ENCODE measurements around the gene TIGIT. TPM values are rescaled to one million over a fixed set of nuclear protein-coding genes. Genes with fewer than 3 reads are reported as not detected.

TIGIT gene
- total and polyA plus RNA-seq, 2 donors (not counting 1 experiment from before 2014, with no cell fraction given): 2.5 to 4.6 TPM

GRCh38 chr3:114356066-114356465, 62.2 kb downstream of the TIGIT start:
- Histone ChIP-seq H3K36me3 (replicated peaks in 1 of 2; ENCODE audit: control extremely low read depth in 1 of 2, control insufficient read depth in 1 of 2, extremely low read depth in 1 of 2, insufficient read depth in 2 of 2, low read length in 1 of 2) (peaks cover 0 to 11% of the 10 kb centered on the region in 2 experiments), H3K4me2 (replicated peaks; ENCODE audit: low read depth, low read length, poor library complexity, severe bottlenecking) (no peak overlapping the region), H2AFZ (ENCODE audit: insufficient read depth, low read depth, low read length, poor library complexity, severe bottlenecking) (no peak overlapping the region), H3K27me3 (replicated peaks in 1 of 4; ENCODE audit: control extremely low read depth in 1 of 4, control insufficient read depth in 3 of 4, insufficient read depth in 4 of 4, low read length in 3 of 4) (no peaks in the 10 kb centered on the region), H3K9me3 (ENCODE audit: control extremely low read depth in 1 of 3, control insufficient read depth in 2 of 3, insufficient read depth in 1 of 3, low read length in 2 of 3) (peaks cover 0 to 9% (median 0%) of the 10 kb centered on the region in 3 donors), H3K4me3 (ENCODE audit: control extremely low read depth in 1 of 5, extremely low read depth in 1 of 5, insufficient read depth in 1 of 5, low read depth in 2 of 5, low read length in 4 of 5) (no peak overlapping the region), H3K79me2 (ENCODE audit: control insufficient read depth, insufficient read depth, low read length) (no peaks in the 10 kb centered on the region), H3K9ac (ENCODE audit: low read length) (no peak overlapping the region), H3K4me1 (ENCODE audit: control insufficient read depth in 2 of 2, insufficient read depth in 2 of 2, low read length in 2 of 2) (no peaks in the 10 kb centered on the region), H3K27ac (ENCODE audit: low read length in 2 of 2) (no peak overlapping the region), H4K20me1 (ENCODE audit: control insufficient read depth, insufficient read depth, low read length, poor library complexity, severe bottlenecking) (no peaks in the 10 kb centered on the region)
- ChIA-PET POLR2A (no interaction called here), CTCF (interaction anchor here (0.6 kb wide), 1 partner anchor 841 kb away, joined by 3 read pairs; the partner anchor contains the start of gene SPICE1)
- ATAC-seq (ENCODE audit: low read depth) (no peak), DNase-seq (no peak)
- 100% methylated on average over 4 of the region's 4 CpGs for WGBS (ENCODE audit: insufficient coverage)
- no peak overlapping the region for H3K27ac Mint-ChIP-seq
- H3K4me1 Mint-ChIP-seq: no peaks in the 10 kb centered on the region
- intact Hi-C loops (cut with micrococcal nuclease): no loop called here
- no peaks in the 10 kb centered on the region for H3K27me3 Mint-ChIP-seq
- TF ChIP-seq CTCF (IDR thresholded peaks at IDR 0.05) (no peak), EZH2 (IDR thresholded peaks at IDR 0.05; ENCODE audit: borderline replicate concordance, insufficient read depth, low read depth, low read length, poor library complexity, severe bottlenecking) (no peak)
- no peak overlapping the region for H3K4me3 Mint-ChIP-seq
- no peaks in the 10 kb centered on the region for H3K9me3 Mint-ChIP-seq (ENCODE audit: insufficient read depth)

DNA sequence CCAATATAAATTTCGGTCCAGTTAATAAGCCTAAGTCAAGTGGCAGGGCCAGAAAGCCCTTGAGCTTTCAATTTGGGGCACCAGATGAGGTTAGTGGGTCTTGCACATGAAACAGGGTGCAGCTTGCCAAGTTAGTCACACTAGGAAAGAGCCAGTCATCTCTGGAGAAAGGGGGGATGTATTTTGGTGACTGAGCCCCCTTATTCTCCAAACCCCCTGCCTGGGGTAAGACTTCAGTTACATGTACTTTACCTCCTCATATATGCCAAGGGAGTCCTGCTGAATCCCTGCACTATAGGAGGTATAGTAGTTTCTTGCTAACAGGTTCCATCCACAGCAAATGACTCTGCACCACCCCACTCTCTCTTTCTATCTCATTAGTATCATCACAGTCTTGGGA, 62.7 kb downstream of the TIGIT start:
- H3K4me2 ChIP-seq (replicated peaks; ENCODE audit: low read depth, low read length, poor library complexity, severe bottlenecking): no peak overlapping the region
- CTCF ChIA-PET: interaction anchor here (0.6 to 0.9 kb wide), 3 partner anchors 16 to 841 kb away, joined by 3 to 4 read pairs (median 3); partner anchors contain the start of gene SPICE1
- no peak for TF ChIP-seq EZH2 (IDR thresholded peaks at IDR 0.05; ENCODE audit: borderline replicate concordance, insufficient read depth, low read depth, low read length, poor library complexity, severe bottlenecking)
- no peak for TF ChIP-seq CTCF (IDR thresholded peaks at IDR 0.05)

More for the DNA sequence above, 62.7 kb downstream of the TIGIT start:
- no peaks in the 10 kb centered on the region for H3K4me1 Mint-ChIP-seq
- Histone ChIP-seq H3K9ac (ENCODE audit: low read length) (no peak overlapping the region), H3K9me3 (ENCODE audit: control extremely low read depth in 1 of 3, control insufficient read depth in 2 of 3, insufficient read depth in 1 of 3, low read length in 2 of 3) (peaks cover 0 to 4% (median 0%) of the 10 kb centered on the region in 3 donors), H4K20me1 (ENCODE audit: control insufficient read depth, insufficient read depth, low read length, poor library complexity, severe bottlenecking) (no peaks in the 10 kb centered on the region), H3K4me1 (ENCODE audit: control insufficient read depth in 2 of 2, insufficient read depth in 2 of 2, low read length in 2 of 2) (no peaks in the 10 kb centered on the region), H2AFZ (ENCODE audit: insufficient read depth, low read depth, low read length, poor library complexity, severe bottlenecking) (no peak overlapping the region), H3K27ac (ENCODE audit: low read length in 2 of 2) (no peak overlapping the region), H3K36me3 (replicated peaks in 1 of 2; ENCODE audit: control extremely low read depth in 1 of 2, control insufficient read depth in 1 of 2, extremely low read depth in 1 of 2, insufficient read depth in 2 of 2, low read length in 1 of 2) (peaks cover 0 to 7% of the 10 kb centered on the region in 2 experiments), H3K4me3 (ENCODE audit: control extremely low read depth in 1 of 5, extremely low read depth in 1 of 5, insufficient read depth in 1 of 5, low read depth in 2 of 5, low read length in 4 of 5) (no peak overlapping the region), H3K79me2 (ENCODE audit: control insufficient read depth, insufficient read depth, low read length) (no peaks in the 10 kb centered on the region), H3K27me3 (replicated peaks in 1 of 4; ENCODE audit: control extremely low read depth in 1 of 4, control insufficient read depth in 3 of 4, insufficient read depth in 4 of 4, low read length in 3 of 4) (no peaks in the 10 kb centered on the region)
- H3K9me3 Mint-ChIP-seq (ENCODE audit: insufficient read depth): no peaks in the 10 kb centered on the region
- intact Hi-C loops (cut with micrococcal nuclease): no loop called here
- 100% methylated on average over 1 of the region's 1 CpG for WGBS (ENCODE audit: insufficient coverage)
- POLR2A ChIA-PET: no interaction called here
- H3K4me3 Mint-ChIP-seq: no peak overlapping the region
- DNase-seq (no peak), ATAC-seq (ENCODE audit: low read depth) (no peak)
- H3K27me3 Mint-ChIP-seq: no peaks in the 10 kb centered on the region
- H3K27ac Mint-ChIP-seq: no peak overlapping the region

Other genes starting within 250 kb of the TIGIT start
- gene CCDC191, start 237.5 kb upstream of the TIGIT start, total RNA-seq: 47.9 and 52.5 TPM in 2 replicates
- 23.6 and 26.7 TPM in 2 replicates for gene CCDC191, start 237.5 kb upstream of the TIGIT start, polyA plus RNA-seq
- gene QTRT2, start 237.3 kb upstream of the TIGIT start, total RNA-seq: 59.5 and 61.8 TPM in 2 replicates
- 15.8 and 20.5 TPM in 2 replicates for gene QTRT2, start 237.3 kb upstream of the TIGIT start, polyA plus RNA-seq
- gene DRD3, start 115.0 kb upstream of the TIGIT start, total RNA-seq: not detected in 2 replicates
- not detected in 2 replicates for gene DRD3, start 115.0 kb upstream of the TIGIT start, polyA plus RNA-seq
- gene ZNF80, start 56.5 kb upstream of the TIGIT start, total RNA-seq: 0.27 and 0.42 TPM in 2 replicates
- gene ZNF80, start 56.5 kb upstream of the TIGIT start, polyA plus RNA-seq: 0.04 and 0.10 TPM in 2 replicates